HepG2 (cell line): Measurements from ENCODE around the gene KEL.

Experiments
- CTCF ChIP-seq: sonication (generic); formaldehyde crosslinking; IDR thresholded peaks from 2 replicates; pipeline ENCODE4 v1.5.0; 2020; ENCODE audit warnings: mild to moderate bottlenecking, missing genetic modification reagents, moderate library complexity
- DMAP1 ChIP-seq: IDR thresholded peaks from 2 replicates; pipeline ENCODE4 v1.6.1; 2016
- E2F5 ChIP-seq: sonication (generic); formaldehyde crosslinking; conservative IDR thresholded peaks from 2 replicates; pipeline ENCODE4 v1.4.0; 2020; ENCODE audit warnings: missing genetic modification reagents
- FOXP4 ChIP-seq: sonication (generic); formaldehyde crosslinking; IDR thresholded peaks from 2 replicates; pipeline ENCODE4 v1.4.0; 2020; ENCODE audit warnings: missing genetic modification reagents
- KAT2B ChIP-seq: fragments of 150-350 bp; IDR thresholded peaks from 2 replicates; pipeline ENCODE4 v1.6.1; 2014; ENCODE audit warnings: low read depth, low read length, borderline replicate concordance
- MNT ChIP-seq: fragments of 450-650 bp; IDR thresholded peaks from 2 replicates; pipeline ENCODE4 v1.6.1; 2016
- MZF1 ChIP-seq: sonication (generic); formaldehyde crosslinking; IDR thresholded peaks from 2 replicates; pipeline ENCODE4 v1.8.1; 2023; ENCODE audit warnings: mild to moderate bottlenecking, missing genetic modification reagents, borderline replicate concordance
- POLR2A ChIP-seq, 2 experiments: IDR thresholded peaks; 2 replicates each; pipeline ENCODE4 v1.6.1; 2011; ENCODE audit warnings: low read depth in 2 of 2, low read length in 2 of 2, mild to moderate bottlenecking in 1 of 2, moderate library complexity in 1 of 2; ENCODE audit not compliant: insufficient read depth in 1 of 2
- SATB2 ChIP-seq: sonication (generic); formaldehyde crosslinking; IDR thresholded peaks from 2 replicates; pipeline ENCODE4 v1.5.0; 2020; ENCODE audit warnings: missing genetic modification reagents
- THAP11 ChIP-seq: IDR thresholded peaks from 2 replicates; pipeline ENCODE4 v1.6.1; 2016; ENCODE audit warnings: missing biosample characterization, missing genetic modification reagents
- TRIM24 ChIP-seq: sonication (generic); formaldehyde crosslinking; IDR thresholded peaks from 2 replicates; pipeline ENCODE4 v1.8.0; 2022; ENCODE audit warnings: mild to moderate bottlenecking, missing genetic modification reagents
- ZGPAT ChIP-seq: IDR thresholded peaks from 2 replicates; pipeline ENCODE4 v1.6.1; 2016; ENCODE audit warnings: mild to moderate bottlenecking
- ZNF687 ChIP-seq: sonication (generic); formaldehyde crosslinking; IDR thresholded peaks from 2 replicates; pipeline ENCODE4 v1.5.1; 2020; ENCODE audit warnings: mild to moderate bottlenecking, missing genetic modification reagents, moderate library complexity

- TF ChIP-seq SATB2 (CRISPR knock-in tag) (no peak), THAP11 (no peak), CTCF (CRISPR knock-in tag) (no peak), TRIM24 (CRISPR knock-in tag) (no peak), MNT (no peak), FOXP4 (CRISPR knock-in tag) (no peak), ZGPAT (no peak), KAT2B (no peak), E2F5 (CRISPR knock-in tag) (no peak), POLR2A (IDR thresholded peaks at IDR 0.05; ENCODE audit: insufficient read depth in 1 of 2, low read depth in 2 of 2, low read length in 2 of 2) (no peak), ZNF687 (CRISPR knock-in tag) (no peak), DMAP1 (CRISPR knock-in tag) (no peak), MZF1 (CRISPR knock-in tag) (no peak)
Observed at GRCh38 chr7:142964502-142965246, 2.5 kb upstream of the KEL start.
